GM12878 (cell line): ENCODE data around the gene DYNC2H1. TPM values are rescaled to one million over a fixed set of nuclear protein-coding genes. Genes with fewer than 3 reads are reported as not detected.

ENCODE experiments used
- ATAC-seq: fragments of 200-7000 bp; cut with Tn5 transposase; 3 replicates; pipeline ENCODE4 v1.9.1; 2020; ENCODE audit warnings: mild to moderate bottlenecking, moderate library complexity
- BruUV-seq: library from RNA; stranded (reverse); fragments of 400-500 nt; replicated peaks from 2 replicates; lab custom pipeline; 2021; lab: Mats Ljungman, UMichigan
- CTCF ChIA-PET: fragments of 300-600 bp; sonication (Branson Sonifier 250); formaldehyde crosslinking; extraction: SDS; loops from one replicate; lab custom pipeline; 2021; ENCODE audit warnings: inconsistent platforms; lab: Yijun Ruan, JAX
- POLR2A ChIA-PET: fragments of 350-600 bp; formaldehyde crosslinking; extraction: SDS; loops from one replicate; lab custom pipeline; 2021; ENCODE audit warnings: inconsistent platforms; lab: Charles Lee
- RAD21 ChIA-PET: fragments of 300-600 bp; sonication (Branson Sonifier 250); formaldehyde crosslinking; loops from one replicate; lab custom pipeline; 2023; ENCODE audit warnings: antibody characterized with exemption; ENCODE audit not compliant: unreplicated experiment; lab: Charles Lee
- SMC1A ChIA-PET: fragments of 300-600 bp; sonication (Branson Sonifier 250); formaldehyde crosslinking; loops from one replicate; lab custom pipeline; 2023; ENCODE audit not compliant: unreplicated experiment, uncharacterized antibody; lab: Charles Lee
- DNase-seq: peaks from one replicate; pipeline ENCODE4 v3.0.0-alpha.2; 2011; ENCODE audit warnings: low read depth, low spot score
- FAIRE-seq: peaks from 3 replicates; lab custom pipeline; 2011; peaks lifted over from hg19 to GRCh38; lab: Jason Lieb, UNC
- H2AFZ ChIP-seq: 2 replicates; pipeline ENCODE4 v1.6.0; 2011; ENCODE audit warnings: low read depth, low read length, control low read depth; ENCODE audit not compliant: control insufficient read depth
- H3K27ac ChIP-seq: 2 replicates; pipeline ENCODE4 v1.5.1; 2011; ENCODE audit warnings: control low read depth; ENCODE audit not compliant: control insufficient read depth, insufficient read depth
- H3K27me3 ChIP-seq, 2 experiments: replicated peaks in 1 of 2; 2 replicates each; pipeline versions ENCODE4 v1.6.0 to v1.6.1; 2011; ENCODE audit warnings: low read length in 1 of 2; ENCODE audit not compliant: control insufficient read depth in 2 of 2, insufficient read depth in 2 of 2
- H3K36me3 ChIP-seq, 2 experiments: 2 replicates each; pipeline ENCODE4 v1.5.1; 2011; ENCODE audit warnings: low read length in 1 of 2; ENCODE audit not compliant: control insufficient read depth in 2 of 2, insufficient read depth in 2 of 2
- H3K4me1 ChIP-seq: 2 replicates; pipeline ENCODE4 v1.6.1; 2011; ENCODE audit warnings: mild to moderate bottlenecking, low read length, moderate library complexity, mixed read lengths; ENCODE audit not compliant: control insufficient read depth, insufficient read depth
- H3K4me2 ChIP-seq: 2 replicates; pipeline ENCODE4 v1.6.0; 2011; ENCODE audit warnings: control low read depth; ENCODE audit not compliant: control insufficient read depth, insufficient read depth
- H3K4me3 ChIP-seq: fragments of 200-600 bp; sonication (generic); 2 replicates; pipeline ENCODE4 v1.5.1; 2016
- H3K79me2 ChIP-seq: 2 replicates; pipeline ENCODE4 v1.6.0; 2011; ENCODE audit warnings: low read length; ENCODE audit not compliant: control insufficient read depth, insufficient read depth
- H3K9ac ChIP-seq: 2 replicates; pipeline ENCODE4 v1.8.0; 2011; ENCODE audit warnings: low read length, control low read depth, mixed read lengths; ENCODE audit not compliant: control insufficient read depth, insufficient read depth
- H3K9me3 ChIP-seq: replicated peaks from 3 replicates; pipeline ENCODE4 v1.5.1; 2011; ENCODE audit warnings: mild to moderate bottlenecking, low read length; ENCODE audit not compliant: control insufficient read depth, insufficient read depth
- H4K20me1 ChIP-seq: 2 replicates; pipeline ENCODE4 v1.6.0; 2011; ENCODE audit not compliant: control insufficient read depth, insufficient read depth
- BCL11A ChIP-seq: IDR thresholded peaks from 2 replicates; pipeline ENCODE4 v1.6.1; 2011; ENCODE audit warnings: low read depth, low read length
- DPF2 ChIP-seq: fragments of 450-650 bp; IDR thresholded peaks from 2 replicates; pipeline ENCODE4 v1.6.1; 2017; ENCODE audit warnings: mild to moderate bottlenecking
- MAX ChIP-seq: IDR thresholded peaks from 2 replicates; pipeline ENCODE4 v1.6.1; 2012; ENCODE audit warnings: low read depth, low read length, improper control_type of control experiment
- POLR2AphosphoS5 ChIP-seq: IDR thresholded peaks from 2 replicates; pipeline ENCODE4 v1.6.1; 2011; ENCODE audit warnings: mild to moderate bottlenecking, low read length, inconsistent platforms
- RB1 ChIP-seq: fragments of 450-650 bp; formaldehyde crosslinking; IDR thresholded peaks from 2 replicates; pipeline ENCODE4 v1.6.1; 2017; ENCODE audit warnings: mild to moderate bottlenecking, borderline replicate concordance
- RBBP5 ChIP-seq: fragments of 200-600 bp; sonication (generic); conservative IDR thresholded peaks from 2 replicates; pipeline ENCODE4 v1.6.1; 2016
- SMAD5 ChIP-seq: IDR thresholded peaks from 2 replicates; pipeline ENCODE4 v1.6.1; 2016; ENCODE audit warnings: antibody characterized with exemption, low read depth
- STAT1 ChIP-seq: fragments of 450-650 bp; conservative IDR thresholded peaks from 2 replicates; pipeline ENCODE4 v1.6.1; 2014; ENCODE audit warnings: antibody characterized with exemption, mild to moderate bottlenecking
- YBX1 ChIP-seq: fragments of 450-650 bp; IDR thresholded peaks from 2 replicates; pipeline ENCODE4 v1.6.1; 2016; ENCODE audit warnings: antibody characterized with exemption
- ZBTB4 ChIP-seq: fragments of 450-650 bp; formaldehyde crosslinking; IDR thresholded peaks from 2 replicates; pipeline ENCODE4 v1.4.0; 2022; ENCODE audit warnings: mild to moderate bottlenecking, moderate library complexity
- ZNF207 ChIP-seq: fragments of 450-650 bp; IDR thresholded peaks from 2 replicates; pipeline ENCODE4 v1.6.1; 2014; ENCODE audit warnings: antibody characterized with exemption, mild to moderate bottlenecking, borderline replicate concordance
- ZNF687 ChIP-seq: fragments of 450-650 bp; IDR thresholded peaks from 2 replicates; pipeline ENCODE4 v1.6.1; 2017; ENCODE audit warnings: mild to moderate bottlenecking, moderate library complexity
- WGBS: methylation state at CpG from one replicate; pipeline ENCODE4 v1.1.6; 2016; ENCODE audit warnings: low lambda C conversion rate; ENCODE audit not compliant: insufficient replicate concordance, insufficient coverage; ENCODE audit errors: missing lambda C conversion rate; 5-methylcytosine and 5-hydroxymethylcytosine counted together
- in situ Hi-C: fragments of 300-500 bp; cut with MboI; formaldehyde crosslinking; loops from 9 replicates; pipeline ENCODE4 v1.14.3; 2018; ENCODE audit warnings: mixed read lengths
- intact Hi-C: fragments of 100-400 bp; cut with micrococcal nuclease; formaldehyde crosslinking; loops from one replicate; pipeline ENCODE4 v1.14.2; 2022; ENCODE audit not compliant: unreplicated experiment
- polyA plus RNA-seq, 11 experiments: library from polyadenylated mRNA; depleted of rRNA in 4 of 11; unstranded in 6 of 11; stranded (reverse) in 5 of 11; fragments of >200 nt; fragmentation: Nextera tagmentation in 4 of 11; fragmentation: Illumina TruSeq in 1 of 11; extraction: Ambion mirVana in 4 of 11; extraction: Trizol in 1 of 11; gene quantifications; 1 replicate in 1 of 11; 2 replicates in 10 of 11; pipeline versions ENCODE4 v1.2.1 to v1.2.3, GENCODE V29; 2011 to 2016; ENCODE audit warnings: inconsistent platforms in 2 of 11, missing spikeins in 2 of 11, low read depth in 1 of 11
- total RNA-seq, 4 experiments: library from RNA; depleted of rRNA in 3 of 4; stranded (reverse); fragments of >200 nt in 3 of 4; fragmentation: Illumina TruSeq in 1 of 4; extraction: Trizol in 1 of 4; gene quantifications; 2 replicates each; pipeline versions ENCODE4 v1.2.1 to v1.2.3, GENCODE V29; 2013 to 2021

Gene DYNC2H1
- total and polyA plus RNA-seq, 10 of the 15 experiments (the other 5 are each of a cell fraction or from before 2014, with no cell fraction given) = 0.12 to 3.9 (median 0.23) TPM; not detected in 2

- H2AFZ ChIP-seq = no peak overlapping the region
- FAIRE-seq (no peak), DNase-seq (no peak), ATAC-seq (no peak)
- H3K9me3 ChIP-seq = no peaks in the 10 kb centered on the region; the same call in 2 of the 3 replicates
- H3K4me3 ChIP-seq = no peak overlapping the region
- intact Hi-C loops = no loop called here
- CTCF ChIA-PET = no interaction called here
- SMC1A ChIA-PET = no interaction called here
- no peaks in the 10 kb centered on the region for H3K36me3 ChIP-seq
- no peaks in the 10 kb centered on the region for H4K20me1 ChIP-seq
- RAD21 ChIA-PET = no interaction called here
- POLR2A ChIA-PET = no interaction called here
- WGBS = 11% methylated on average over 2 of the region's 2 CpGs
- H3K27ac ChIP-seq = no peak overlapping the region
- no peak overlapping the region for H3K4me2 ChIP-seq
- no peaks in the 10 kb centered on the region for H3K27me3 ChIP-seq
- H3K9ac ChIP-seq = no peak overlapping the region
- BruUV-seq = no TSS peak
- H3K4me1 ChIP-seq = no peaks in the 10 kb centered on the region
- H3K79me2 ChIP-seq = no peaks in the 10 kb centered on the region
- in situ Hi-C loops = no loop called here
- TF ChIP-seq ZNF207 (no peak), DPF2 (no peak), RBBP5 (no peak), BCL11A (no peak), STAT1 (no peak), MAX (no peak), RB1 (no peak), SMAD5 (no peak)
These were observed 269.7 kb downstream of the DYNC2H1 start for GRCh38 chr11:103378931-103379330.

- RAD21 ChIA-PET = no interaction called here
- CTCF ChIA-PET = interaction anchor here (1.1 kb wide), 1 partner anchor 18 kb away, joined by 3 read pairs; no protein-coding TSS in a partner anchor
- H3K27me3 ChIP-seq = no peaks in the 10 kb centered on the region
- H2AFZ ChIP-seq = no peak overlapping the region
- no peak for ATAC-seq
- DNase-seq = no peak
- no TSS peak for BruUV-seq
- no peaks in the 10 kb centered on the region; the same call in 2 of the 3 replicates for H3K9me3 ChIP-seq
- no peak overlapping the region for H3K4me2 ChIP-seq
- H3K36me3 ChIP-seq = no peaks in the 10 kb centered on the region
- in situ Hi-C loops (no loop called here), intact Hi-C loops (no loop called here)
- H3K9ac ChIP-seq = no peak overlapping the region
- H4K20me1 ChIP-seq = no peaks in the 10 kb centered on the region
- SMC1A ChIA-PET = no interaction called here
- POLR2A ChIA-PET = no interaction called here
- no peaks in the 10 kb centered on the region for H3K4me1 ChIP-seq
- H3K79me2 ChIP-seq = no peaks in the 10 kb centered on the region
- H3K27ac ChIP-seq = no peak overlapping the region
- FAIRE-seq = no peak
- no peak overlapping the region for H3K4me3 ChIP-seq
- 0% methylated on average over 3 of the region's 3 CpGs for WGBS
- TF ChIP-seq POLR2AphosphoS5 (no peak), ZBTB4 (CRISPR knock-in tag) (no peak), ZNF687 (no peak), YBX1 (no peak)
These were observed 270.8 kb downstream of the DYNC2H1 start for GRCh38 chr11:103380031-103380430.
